H54 (cell line): Measurements from ENCODE around the gene B3GALT2.
A peak's percentile ranks its signal among the peaks of the same experiment; 100 is the strongest.
"Not testable (repeated sequence)": the region's sequence is repeated elsewhere in the genome, so short reads cannot be mapped to it uniquely, and the experiment has no call there.

Source experiments
- DNase-seq: peaks from one replicate; pipeline ENCODE4 v3.0.0; 2011; ENCODE audit warnings: low spot score, mixed read lengths; ENCODE audit not compliant: insufficient read length
- FAIRE-seq: peaks from 3 replicates; lab custom pipeline; 2011; peaks lifted over from hg19 to GRCh38; lab: Jason Lieb, UNC
- POLR2A ChIP-seq: IDR thresholded peaks from 2 replicates; pipeline ENCODE4 v1.6.1; 2011; ENCODE audit warnings: low read depth, mild to moderate bottlenecking, low read length

The B3GALT2 gene, protein sequence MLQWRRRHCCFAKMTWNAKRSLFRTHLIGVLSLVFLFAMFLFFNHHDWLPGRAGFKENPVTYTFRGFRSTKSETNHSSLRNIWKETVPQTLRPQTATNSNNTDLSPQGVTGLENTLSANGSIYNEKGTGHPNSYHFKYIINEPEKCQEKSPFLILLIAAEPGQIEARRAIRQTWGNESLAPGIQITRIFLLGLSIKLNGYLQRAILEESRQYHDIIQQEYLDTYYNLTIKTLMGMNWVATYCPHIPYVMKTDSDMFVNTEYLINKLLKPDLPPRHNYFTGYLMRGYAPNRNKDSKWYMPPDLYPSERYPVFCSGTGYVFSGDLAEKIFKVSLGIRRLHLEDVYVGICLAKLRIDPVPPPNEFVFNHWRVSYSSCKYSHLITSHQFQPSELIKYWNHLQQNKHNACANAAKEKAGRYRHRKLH

GRCh38 chr1:193185901-193186731 is at the start of gene B3GALT2:
Gene B3GALT2 (minus strand): TSS chr1:193186613. CDS start chr1:193181562, 5,051 bp downstream.
- no peak for DNase-seq
- peak; percentile 90 for FAIRE-seq
- no peak for TF ChIP-seq POLR2A

GRCh38 chr1:193234530-193234929 is 48.1 kb upstream of the B3GALT2 start:
- TF ChIP-seq POLR2A: no peak
- no peak for FAIRE-seq
- no peak for DNase-seq

- not testable (repeated sequence) for DNase-seq, FAIRE-seq
These were observed 44.7 kb upstream of the B3GALT2 start for GRCh38 chr1:193231146-193231545.

DNA sequence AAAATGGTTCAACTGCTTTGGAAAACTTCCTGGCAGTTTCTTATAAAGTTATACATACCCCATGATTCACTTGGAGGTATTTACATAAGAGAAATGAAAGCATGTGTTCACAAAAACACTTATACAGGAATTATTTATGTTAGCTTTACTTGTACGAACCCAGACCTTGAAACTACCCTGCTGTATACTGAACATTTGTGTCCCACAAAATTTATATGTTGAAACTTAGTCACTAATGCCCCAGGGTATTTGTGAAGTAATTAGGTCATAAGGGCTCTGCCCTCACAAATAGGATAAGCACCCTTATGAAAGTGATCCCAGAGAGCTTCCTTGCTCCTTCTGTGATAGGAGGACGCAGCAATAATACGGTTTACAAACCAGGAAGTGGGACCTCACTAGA is 42.7 kb upstream of the B3GALT2 start:
- no peak for FAIRE-seq
- no peak for TF ChIP-seq POLR2A
- no peak for DNase-seq

DNA sequence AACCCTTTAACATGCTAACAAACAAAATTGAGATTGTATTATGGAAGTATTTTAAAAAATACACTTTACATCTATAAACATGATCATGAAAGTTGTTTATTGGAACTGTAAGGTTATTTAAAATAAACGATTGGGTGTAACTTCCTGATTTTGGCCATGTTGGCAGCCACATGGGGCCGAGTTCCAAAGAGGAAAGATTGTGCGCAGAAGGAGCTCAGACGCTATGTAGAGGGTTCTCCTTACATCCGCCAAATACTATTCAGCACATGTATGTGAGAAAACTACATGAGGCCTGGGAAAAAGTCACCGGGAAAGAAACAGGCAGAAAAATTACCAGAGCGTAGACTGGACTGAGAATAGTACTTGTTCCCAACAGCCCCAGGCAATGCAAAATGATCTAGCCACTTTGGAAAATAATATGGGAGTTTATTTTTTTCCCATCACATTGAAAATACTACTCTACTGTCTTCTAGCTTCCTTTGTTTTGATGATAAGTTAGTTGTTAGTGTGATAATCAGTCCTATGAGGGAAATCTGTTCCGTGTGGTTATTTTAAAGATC is 35.7 kb upstream of the B3GALT2 start:
- no peak for TF ChIP-seq POLR2A
- peak; percentile 27 for FAIRE-seq

GRCh38 chr1:193221651-193222050 is 35.2 kb upstream of the B3GALT2 start:
- TF ChIP-seq POLR2A: no peak
- peak; percentile 27 for FAIRE-seq
- DNase-seq: no peak

More for the DNA sequence above, 35.7 kb upstream of the B3GALT2 start:
- no peak for DNase-seq

DNA sequence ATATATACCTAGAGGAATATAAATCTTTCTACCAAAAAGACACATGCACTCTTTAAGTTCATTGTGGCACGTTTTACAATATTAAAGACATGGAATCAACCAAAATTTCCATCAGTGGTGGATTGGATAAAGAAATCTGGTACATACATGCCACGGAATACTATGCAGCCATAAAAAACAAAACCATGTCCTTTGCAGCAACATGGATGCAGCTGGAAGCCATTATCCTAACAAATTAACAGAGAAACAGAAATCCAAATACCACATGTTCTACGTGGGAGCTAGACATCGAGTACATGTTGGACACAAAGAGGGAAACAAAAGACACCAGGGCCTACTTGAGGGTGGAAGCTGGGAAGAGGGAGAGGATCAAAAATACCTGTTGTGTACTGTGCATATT is 33.0 kb upstream of the B3GALT2 start:
- FAIRE-seq: no peak
- no peak for TF ChIP-seq POLR2A

GRCh38 chr1:193216920-193217319 is 30.5 kb upstream of the B3GALT2 start:
- FAIRE-seq (no peak), DNase-seq (no peak)
- no peak for TF ChIP-seq POLR2A

More for the DNA sequence above, 33.0 kb upstream of the B3GALT2 start:
- DNase-seq: no peak

GRCh38 chr1:193213998-193214397 is 27.6 kb upstream of the B3GALT2 start:
- DNase-seq (no peak), FAIRE-seq (no peak)
- no peak for TF ChIP-seq POLR2A

GRCh38 chr1:193212637-193213036 is 26.2 kb upstream of the B3GALT2 start:
- FAIRE-seq (no peak), DNase-seq (no peak)
- no peak for TF ChIP-seq POLR2A

DNA sequence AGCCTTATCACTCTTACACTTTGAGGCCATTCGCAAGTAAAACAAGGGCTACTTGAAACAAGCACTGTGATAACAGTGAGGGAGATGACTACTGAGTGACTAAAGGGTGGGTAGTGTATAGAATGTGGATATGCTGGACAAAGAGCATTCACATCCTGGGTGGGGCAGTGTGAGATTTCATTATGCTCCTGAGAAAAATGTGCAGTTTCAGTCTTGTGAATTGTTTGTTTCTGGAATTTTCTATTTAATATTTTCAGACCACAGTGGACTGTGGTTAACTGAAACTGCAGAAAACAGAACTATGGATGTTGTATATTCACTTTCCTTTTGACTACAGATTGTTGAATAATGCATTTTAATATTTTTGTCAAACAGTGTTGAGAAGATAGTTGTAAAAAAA is 25.1 kb upstream of the B3GALT2 start:
- DNase-seq (peak; percentile 12), FAIRE-seq (peak; percentile 91)
- no peak for TF ChIP-seq POLR2A

DNA sequence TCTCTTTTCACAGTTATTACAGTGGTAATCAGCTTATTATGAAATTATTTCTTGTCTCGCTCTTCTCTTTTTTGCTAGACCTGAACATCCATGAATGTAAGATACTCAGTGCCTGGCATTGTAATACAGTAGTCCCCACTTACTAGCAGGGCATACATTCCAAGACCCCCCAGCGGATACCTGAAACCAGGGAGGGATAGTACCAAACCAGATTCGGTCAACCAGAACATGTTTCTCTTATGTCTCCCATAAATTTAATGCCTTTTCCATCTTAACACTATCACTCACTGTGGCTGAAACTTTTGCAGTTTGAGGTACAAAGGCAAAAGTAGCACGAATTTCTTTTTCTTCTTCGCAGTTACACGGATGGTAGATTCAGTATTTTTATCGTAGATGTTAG is 24.6 kb upstream of the B3GALT2 start:
- FAIRE-seq: no peak
- TF ChIP-seq POLR2A: no peak
- DNase-seq: no peak

GRCh38 chr1:193201021-193201420 is 14.6 kb upstream of the B3GALT2 start:
- FAIRE-seq (no peak), DNase-seq (no peak)
- no peak for TF ChIP-seq POLR2A

DNA sequence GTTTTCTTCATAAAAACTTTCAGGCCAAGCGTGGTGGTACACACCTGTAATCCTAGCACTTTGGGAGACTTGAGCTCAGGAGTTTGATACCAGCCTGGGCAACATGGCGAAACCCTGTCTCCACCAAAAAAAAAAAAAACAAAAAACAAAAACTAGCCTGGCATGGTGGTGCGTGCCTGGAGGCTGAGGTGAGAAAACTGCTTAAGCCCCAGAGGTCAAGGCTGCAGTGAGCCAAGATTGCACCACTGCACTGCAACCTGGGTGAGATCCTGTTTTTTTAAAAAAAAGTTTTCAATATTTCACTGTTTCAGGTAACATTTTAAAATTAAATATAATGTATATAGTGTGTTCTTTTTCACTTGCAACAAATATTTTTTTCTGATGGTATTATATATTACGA is 13.5 kb upstream of the B3GALT2 start:
- DNase-seq (no peak), FAIRE-seq (no peak)
- no peak for TF ChIP-seq POLR2A
